Measurements from ENCODE around the gene ZNF236. TPM values are rescaled to one million over a fixed set of nuclear protein-coding genes. Genes with fewer than 3 reads are reported as not detected.

Gene ZNF236
- total and polyA plus RNA-seq, 2 of the 8 experiments (the other 6 are each of a cell fraction or from before 2014, with no cell fraction given) = 6.7 to 14.5 TPM

DNA sequence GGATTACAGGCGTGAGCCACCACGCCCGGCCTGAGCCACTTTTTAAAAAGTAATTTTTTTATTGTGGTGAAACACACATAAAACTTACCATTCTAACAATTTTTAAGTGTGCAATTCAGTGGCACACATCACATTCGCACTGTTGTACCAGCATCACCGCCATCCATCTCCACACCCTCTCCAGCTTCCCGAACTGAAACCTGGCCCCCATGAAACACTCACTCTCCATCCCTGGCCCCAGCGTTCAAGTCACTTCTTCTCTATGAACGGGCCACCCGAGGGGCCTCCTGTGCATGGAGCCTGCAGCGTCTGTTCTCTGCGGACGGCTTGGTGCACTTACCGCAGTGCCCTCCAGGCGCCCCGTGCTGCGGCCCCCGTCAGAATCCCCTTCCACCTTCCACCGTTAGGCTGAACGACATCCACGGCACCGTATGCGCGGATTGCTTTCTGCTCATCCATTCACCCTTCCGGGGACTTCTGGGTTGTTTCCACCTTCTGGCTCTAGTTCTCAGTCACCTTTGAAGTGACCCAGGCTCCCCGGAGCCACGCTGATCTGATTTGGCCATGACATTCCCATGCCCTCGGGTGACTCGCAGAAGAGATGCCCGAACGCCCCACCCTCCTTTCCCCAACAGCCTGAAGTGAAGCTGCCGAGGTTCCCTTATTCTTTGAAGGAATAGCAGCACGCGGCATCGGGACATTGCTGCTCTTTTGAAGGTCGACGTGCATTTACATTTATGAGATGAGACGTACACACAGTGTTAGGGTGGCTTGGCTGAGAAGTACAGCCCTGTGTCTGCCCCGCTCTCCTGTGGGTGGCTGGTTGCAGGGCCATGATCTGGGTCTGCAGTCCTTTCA lies 175.8 kb downstream of the ZNF236 start:
- 90% methylated on average over 34 of the region's 38 CpGs; no CpG with 5 or more reads in 1 of the 2 experiments for WGBS, 2 experiments (ENCODE audit: extremely low coverage in 1 of 2, insufficient coverage in 1 of 2, insufficient read length in 1 of 2, insufficient replicate concordance in 2 of 2, low coverage in 1 of 2, low lambda C conversion rate in 2 of 2, missing lambda C conversion rate in 1 of 2)
- no peak overlapping the region for H2AFZ ChIP-seq (ENCODE audit: low read length)
- no peak overlapping the region for H2AK5ac ChIP-seq (ENCODE audit: low read depth, low read length)
- no peak overlapping the region for H2BK120ac ChIP-seq (replicated peaks; ENCODE audit: low read depth, low read length)
- no peaks in the 10 kb centered on the region for H4K20me1 ChIP-seq (replicated peaks in 1 of 2; ENCODE audit: control insufficient read depth in 1 of 2, insufficient read depth in 2 of 2, low read length in 2 of 2)
- no peaks in the 10 kb centered on the region for H3K79me2 ChIP-seq (ENCODE audit: control insufficient read depth in 1 of 2, insufficient read depth in 2 of 2, low read length in 2 of 2)
- no peak for DNase-seq (ENCODE audit: low read depth in 1 of 2, low spot score in 2 of 2)
- no peaks in the 10 kb centered on the region for H3K36me3 ChIP-seq (ENCODE audit: control insufficient read depth in 2 of 4, insufficient read depth in 4 of 4, low read length in 3 of 4)
- no peak overlapping the region for H3K4ac ChIP-seq (replicated peaks; ENCODE audit: insufficient read length, low read depth, low read length)
- H3K18ac ChIP-seq (ENCODE audit: extremely low read depth, low read length) = no peak overlapping the region
- H3K23me2 ChIP-seq (ENCODE audit: low read depth, low read length) = no peaks in the 10 kb centered on the region
- no peak overlapping the region for H3K4me2 ChIP-seq (ENCODE audit: insufficient read depth in 1 of 2, low read depth in 2 of 2, low read length in 2 of 2)
- no peak overlapping the region for H3K56ac ChIP-seq (replicated peaks; ENCODE audit: insufficient read length, low read depth, low read length)
- no peaks in the 10 kb centered on the region for H3K79me1 ChIP-seq (ENCODE audit: low read depth, low read length)
- H3K9ac ChIP-seq (replicated peaks in 1 of 4; ENCODE audit: extremely low read depth in 1 of 4, low read depth in 3 of 4, low read length in 3 of 4) = no peak overlapping the region
- H4K5ac ChIP-seq (ENCODE audit: insufficient read length, low read depth, low read length) = no peak overlapping the region
- H4K91ac ChIP-seq (replicated peaks; ENCODE audit: insufficient read length, low read length) = peak overlapping the region; percentile 7
- CTCF ChIA-PET (ENCODE audit: partially characterized antibody) = interaction anchor here (0.6 to 4.4 kb wide), 17 partner anchors 8 to 641 kb away, joined by 3 to 38 read pairs (median 8); no protein-coding TSS in a partner anchor
- H3K4me3 ChIP-seq (ENCODE audit: extremely low read depth in 1 of 4, insufficient read depth in 2 of 4, low read depth in 3 of 4, low read length in 4 of 4) = no peak overlapping the region
- no peaks in the 10 kb centered on the region for H3K27me3 ChIP-seq (replicated peaks in 1 of 4; ENCODE audit: control insufficient read depth in 3 of 4, extremely low read depth in 1 of 4, insufficient read depth in 3 of 4, low read length in 3 of 4)
- H2BK5ac ChIP-seq (ENCODE audit: low read depth, low read length) = no peak overlapping the region
- H3K27ac ChIP-seq (ENCODE audit: low read depth, low read length) = no peak overlapping the region
- no peak overlapping the region for H2BK20ac ChIP-seq (ENCODE audit: low read length)
- no peak overlapping the region for H2BK12ac ChIP-seq (ENCODE audit: low read depth, low read length)
- FAIRE-seq = no peak
- H3K14ac ChIP-seq (ENCODE audit: insufficient read length) = no peak overlapping the region
- peak overlapping the region; percentile 72; the same call in 1 of the 2 replicates for H2BK15ac ChIP-seq (ENCODE audit: low read length)
- POLR2A ChIA-PET (ENCODE audit: partially characterized antibody) = interaction anchor here (1.5 kb wide), 1 partner anchor 64 kb away, joined by 3 read pairs; no protein-coding TSS in a partner anchor
- H3K9me3 ChIP-seq (ENCODE audit: insufficient read depth in 2 of 2, low read depth in 1 of 2, low read length in 1 of 2) = no peaks in the 10 kb centered on the region
- no peaks in the 10 kb centered on the region for H3K4me1 ChIP-seq (replicated peaks in 1 of 4; ENCODE audit: control insufficient read depth in 3 of 4, insufficient read depth in 4 of 4, low read length in 3 of 4)
- 0 out of 2 replicates have a peak overlapping the region, but pooled peaks have one; percentile 16 for H4K8ac ChIP-seq (ENCODE audit: extremely low read depth, insufficient read depth, low read length)
- no peak overlapping the region for H3K23ac ChIP-seq (ENCODE audit: insufficient read length)
- no peak for TF ChIP-seq FOSL1 (IDR thresholded peaks at IDR 0.05; ENCODE audit: insufficient read depth, low read depth, low read length)
- TF ChIP-seq SRF (IDR thresholded peaks at IDR 0.05; ENCODE audit: low read depth, low read length) = no peak
- no peak for TF ChIP-seq GTF2F1 (IDR thresholded peaks at IDR 0.05; ENCODE audit: borderline replicate concordance, low read depth, low read length)
- no peak for TF ChIP-seq POLR2A (IDR thresholded peaks at IDR 0.05; ENCODE audit: control extremely low read depth in 1 of 2, low read depth in 2 of 2, low read length in 2 of 2)
- no peak for TF ChIP-seq JUND (IDR thresholded peaks at IDR 0.05; ENCODE audit: low read length)
- TF ChIP-seq SIX5 (IDR thresholded peaks at IDR 0.05; ENCODE audit: low read depth, low read length) = no peak
- TF ChIP-seq, protein P1, sequence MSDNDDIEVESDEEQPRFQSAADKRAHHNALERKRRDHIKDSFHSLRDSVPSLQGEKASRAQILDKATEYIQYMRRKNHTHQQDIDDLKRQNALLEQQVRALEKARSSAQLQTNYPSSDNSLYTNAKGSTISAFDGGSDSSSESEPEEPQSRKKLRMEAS (IDR thresholded peaks at IDR 0.05) = no peak
- no peak for TF ChIP-seq NANOG (IDR thresholded peaks at IDR 0.05; ENCODE audit: insufficient read depth, low read depth, low read length, poor library complexity, severe bottlenecking)
- TF ChIP-seq GABPA (IDR thresholded peaks at IDR 0.05; ENCODE audit: borderline replicate concordance, insufficient read depth, low read length) = no peak
- no peak for TF ChIP-seq EZH2 (IDR thresholded peaks at IDR 0.05; ENCODE audit: low read depth, low read length, severe bottlenecking)
- TF ChIP-seq SUZ12 (IDR thresholded peaks at IDR 0.05; ENCODE audit: low read length) = no peak

Measured in H1 (cell line).